GM18909 (cell line): ENCODE results near the gene CDH4.
"Not testable (repeated sequence)": the region's sequence is repeated elsewhere in the genome, so short reads cannot be mapped to it uniquely, and the experiment has no call there.

Experiments
- ATAC-seq: cut with Tn5 transposase; IDR thresholded peaks from one replicate; pipeline ENCODE4 v1.9.1; 2021; ENCODE audit warnings: mild to moderate bottlenecking; ENCODE audit not compliant: unreplicated experiment, poor library complexity

The CDH4 gene

GRCh38 chr20:61976644-61977418, 724.8 kb downstream of the CDH4 start:
- no peak for ATAC-seq

- ATAC-seq = no peak
Observed at GRCh38 chr20:61977419-61977786, 725.3 kb downstream of the CDH4 start.

- ATAC-seq = no peak
Observed at GRCh38 chr20:61978491-61978890, 726.4 kb downstream of the CDH4 start.

DNA sequence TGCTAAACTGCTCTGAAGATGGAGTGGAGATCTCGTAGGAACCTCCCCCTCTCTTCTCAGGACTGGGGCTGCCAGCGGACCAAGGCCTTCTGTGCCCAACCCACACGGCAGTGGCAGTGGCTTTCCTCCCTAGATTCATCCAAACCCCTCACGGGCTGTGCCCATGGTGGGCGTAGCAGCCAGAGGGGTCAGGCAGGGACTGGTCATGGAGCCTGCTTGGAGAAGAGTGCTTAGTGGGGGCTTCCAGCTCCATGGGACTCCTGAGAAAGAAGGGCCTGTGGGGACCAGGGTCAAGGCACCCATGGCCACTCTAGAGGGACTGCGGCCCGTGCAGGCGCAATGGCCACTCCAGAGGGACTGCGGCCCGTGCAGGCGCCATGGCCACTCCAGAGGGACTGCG, 727.0 kb downstream of the CDH4 start:
- ATAC-seq = no peak

GRCh38 chr20:61979701-61980635, 727.9 kb downstream of the CDH4 start:
- no peak for ATAC-seq

DNA sequence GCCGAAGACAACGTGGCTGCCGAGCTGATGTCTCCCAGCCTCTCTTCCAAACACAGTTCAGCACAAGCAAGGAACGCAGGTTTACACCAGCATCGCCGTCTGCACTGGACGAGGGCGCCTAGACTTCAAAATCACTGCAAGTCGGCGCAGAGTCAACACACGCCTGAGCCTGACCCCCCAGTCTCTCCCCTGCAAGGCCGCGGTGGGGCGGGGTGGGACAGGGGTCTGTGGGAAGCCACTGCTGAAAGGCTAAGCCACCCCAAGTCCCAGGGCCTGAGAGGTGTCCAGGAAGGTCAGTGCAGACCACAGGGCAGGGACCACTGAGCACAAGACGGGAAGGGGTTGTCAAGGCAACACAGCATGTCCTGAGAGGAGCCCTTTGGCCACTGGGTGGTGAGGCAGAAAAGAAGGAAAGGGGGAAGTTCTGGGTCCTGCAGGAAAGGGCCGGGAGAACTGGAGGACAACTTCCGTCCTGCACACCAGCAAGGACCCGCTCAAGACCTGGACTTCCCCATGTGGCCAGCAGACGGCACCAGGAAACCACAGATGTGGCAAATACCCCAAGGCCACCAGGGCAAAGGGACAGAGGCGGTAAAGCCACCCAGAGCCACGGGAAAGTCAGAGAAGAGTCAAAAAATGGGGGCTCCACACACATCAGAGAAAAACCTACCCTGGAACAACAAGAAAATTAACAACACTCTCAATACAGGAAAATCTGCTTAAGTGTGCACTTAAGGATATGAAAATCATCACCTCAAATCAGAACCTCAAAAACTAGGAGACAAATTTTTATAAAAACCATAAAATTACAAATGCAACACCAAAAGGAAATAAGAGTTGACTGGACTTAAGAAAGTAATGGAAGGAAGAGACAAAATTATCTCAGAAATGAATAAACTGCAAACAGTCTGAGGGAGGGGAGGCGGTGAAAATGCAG, 728.9 kb downstream of the CDH4 start:
- no peak for ATAC-seq

DNA sequence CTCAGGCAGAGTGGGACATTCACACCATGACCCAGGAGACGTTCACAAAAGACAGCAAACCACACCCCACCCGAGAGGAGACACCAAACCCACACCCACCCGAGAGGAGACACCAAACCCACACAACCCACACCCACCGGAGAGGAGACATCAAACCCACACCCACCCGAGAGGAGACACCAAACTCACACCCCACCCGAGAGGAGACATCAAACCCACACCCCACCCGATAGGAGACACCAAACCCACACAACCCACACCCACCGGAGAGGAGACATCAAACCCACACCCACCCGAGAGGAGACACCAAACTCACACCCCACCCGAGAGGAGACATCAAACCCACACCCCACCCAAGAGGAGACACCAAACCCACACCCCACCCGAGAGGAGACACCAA, 729.6 kb downstream of the CDH4 start:
- ATAC-seq = not testable (repeated sequence)

GRCh38 chr20:61982191-61982950, 730.3 kb downstream of the CDH4 start:
- ATAC-seq = no peak

- ATAC-seq = no peak
Observed at GRCh38 chr20:61982951-61983315, 730.9 kb downstream of the CDH4 start.

DNA sequence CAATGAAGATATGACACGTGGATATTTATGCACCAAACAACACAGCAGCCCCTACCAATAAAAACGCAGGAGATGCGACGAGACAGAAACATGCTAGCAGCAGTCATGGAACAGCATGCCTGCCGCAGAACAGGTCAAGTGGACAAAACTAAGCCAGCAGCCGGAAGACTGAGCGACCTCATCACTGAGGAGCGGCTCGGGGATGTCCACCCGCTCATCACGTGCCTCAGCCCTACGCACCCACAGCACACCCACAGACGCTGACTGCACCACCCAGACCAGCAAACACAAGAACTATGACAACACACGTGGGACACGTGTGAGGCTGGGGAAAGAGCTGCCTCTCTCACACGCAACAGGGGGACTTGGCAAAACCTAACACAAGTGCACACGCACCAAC, 731.9 kb downstream of the CDH4 start:
- no peak for ATAC-seq

- not testable (repeated sequence) for ATAC-seq
Observed at GRCh38 chr20:61984431-61984830, 732.4 kb downstream of the CDH4 start.

GRCh38 chr20:61985096-61985495, 733.0 kb downstream of the CDH4 start:
- ATAC-seq = no peak

DNA sequence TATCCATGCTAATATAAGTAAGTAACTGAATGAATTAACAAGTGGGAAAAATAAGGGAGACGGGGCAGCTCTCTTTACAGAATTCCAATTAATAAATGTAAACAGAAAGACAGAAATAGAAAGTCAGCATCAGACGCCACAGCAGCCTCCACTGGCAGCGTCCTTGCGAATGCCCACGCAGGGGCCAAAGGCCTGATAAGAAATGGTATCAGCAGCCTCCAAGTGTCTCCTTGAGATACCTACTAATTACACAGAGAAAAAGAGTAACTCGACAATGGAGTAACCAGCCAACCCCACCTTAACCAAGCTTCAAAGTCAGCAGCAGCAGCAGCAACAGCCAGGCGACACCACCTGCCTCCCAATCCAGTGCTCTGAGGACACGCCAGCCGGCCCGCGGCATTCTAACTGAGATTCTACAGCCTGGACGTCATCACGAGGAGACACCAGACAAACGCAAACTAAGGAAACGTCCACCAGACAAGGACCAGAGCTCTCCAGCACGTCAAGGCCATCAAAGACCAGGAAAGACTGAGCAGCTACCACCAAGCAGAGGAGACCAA, 734.8 kb downstream of the CDH4 start:
- no peak for ATAC-seq

DNA sequence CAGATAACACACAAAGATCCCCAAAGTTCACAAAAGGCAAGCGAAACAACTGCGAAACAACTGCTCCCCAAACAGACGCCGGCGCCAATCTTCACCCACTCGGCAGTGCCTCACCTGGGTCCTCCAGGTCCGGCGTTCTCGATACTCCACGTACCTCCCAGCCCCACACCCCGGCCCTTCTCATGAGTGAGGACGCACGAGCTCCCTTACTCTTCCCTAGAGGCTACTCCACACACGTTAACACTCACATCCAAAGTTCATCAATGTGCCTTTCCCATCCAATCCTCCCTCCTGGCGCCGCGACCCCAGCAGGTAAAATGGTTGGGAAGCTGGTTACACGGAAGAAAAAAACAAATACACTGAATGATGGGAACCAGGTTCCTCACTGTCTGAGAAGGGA, 736.6 kb downstream of the CDH4 start:
- ATAC-seq = no peak

GRCh38 chr20:61989741-61990140, 737.7 kb downstream of the CDH4 start:
- ATAC-seq = no peak
